Measurements from ENCODE around the gene PREP.
"Not testable (repeated sequence)": the region's sequence is repeated elsewhere in the genome, so short reads cannot be mapped to it uniquely, and the experiment has no call there.

PREP gene

GRCh38 chr6:105250533-105250932, 152.3 kb downstream of the PREP start:
- H3K4me3 ChIP-seq (ENCODE audit: low read length), result no peak overlapping the region
- DNase-seq (ENCODE audit: low read depth, low spot score), result no peak

- H3K4me3 ChIP-seq (ENCODE audit: low read length), result no peak overlapping the region
- DNase-seq (ENCODE audit: low read depth, low spot score), result no peak
Observed at GRCh38 chr6:105243487-105243886, 159.4 kb downstream of the PREP start.

- no peak for DNase-seq (ENCODE audit: low read depth, low spot score)
Observed at GRCh38 chr6:105235155-105235554, 167.7 kb downstream of the PREP start.

GRCh38 chr6:105231771-105232170, 171.1 kb downstream of the PREP start:
- H3K4me3 ChIP-seq (ENCODE audit: low read length); DNase-seq (ENCODE audit: low read depth, low spot score): not testable (repeated sequence)

More at GRCh38 chr6:105235155-105235554, 167.7 kb downstream of the PREP start:
- H3K4me3 ChIP-seq (ENCODE audit: low read length), result no peak overlapping the region

All from Jurkat, Clone E6-1 (cell line).